ENCODE data around the gene TNF. TPM values are rescaled to one million over a fixed set of nuclear protein-coding genes. Genes with fewer than 3 reads are reported as not detected.

Gene TNF
- total and polyA plus RNA-seq, 2 of the 13 experiments (the other 11 are each of a cell fraction or from before 2014, with no cell fraction given), result not detected

DNA sequence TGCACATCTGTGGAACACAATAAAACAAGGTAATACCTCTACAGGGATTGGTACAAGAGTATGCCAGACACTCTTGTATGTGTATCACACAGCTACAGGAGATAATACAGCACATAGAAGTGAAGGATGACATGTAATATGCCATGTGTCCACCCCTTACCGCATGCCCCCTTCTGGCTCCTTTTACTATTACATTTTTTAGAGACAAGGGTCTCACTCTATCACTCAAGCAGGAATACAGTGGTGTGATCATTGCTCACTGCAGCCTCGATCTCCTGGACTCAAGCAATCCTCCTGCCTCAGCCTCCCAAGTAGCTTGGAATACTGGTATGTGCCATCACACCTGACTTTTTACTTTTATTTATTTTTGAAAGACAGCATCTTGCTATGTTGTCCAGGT lies 21.6 kb downstream of the TNF start:
- no peaks in the 10 kb centered on the region for H4K20me1 ChIP-seq (ENCODE audit: insufficient read depth, low read length)
- H3K4me3 ChIP-seq (replicated peaks in 1 of 3; ENCODE audit: insufficient read depth in 1 of 3, low read depth in 2 of 3, low read length in 3 of 3), result no peak overlapping the region
- no peak overlapping the region for H3K9ac ChIP-seq (ENCODE audit: insufficient read depth, low read depth, low read length)
- H3K79me2 ChIP-seq (ENCODE audit: insufficient read depth, low read length), result no peaks in the 10 kb centered on the region
- H2AFZ ChIP-seq (ENCODE audit: low read length), result no peak overlapping the region
- H3K36me3 ChIP-seq (replicated peaks in 1 of 2; ENCODE audit: control insufficient read depth in 1 of 2, insufficient read depth in 2 of 2, low read length in 2 of 2), result no peaks in the 10 kb centered on the region
- H3K27ac ChIP-seq (ENCODE audit: extremely low read length, insufficient read depth, low read length), result no peak overlapping the region
- H3K4me2 ChIP-seq (ENCODE audit: low read depth, low read length), result no peak overlapping the region
- in situ Hi-C loops (cut with HindIII; ENCODE audit: extremely low pct_ligation_motif_present, low pct_unique_long_range_greater_than_20kb), result loop anchor here (5.0 kb wide), 1 partner anchor 50 kb away; the partner anchor contains the start of genes ATP6V1G2 and NFKBIL1
- DNase-seq (ENCODE audit: low spot score) (peak; percentile 61), ATAC-seq (peak; percentile 68), FAIRE-seq (peak; percentile 43)
- ChIA-PET POLR2A (interaction anchor here (1.9 to 3.4 kb wide), 3 partner anchors 50 to 59 kb away, joined by 17 to 36 read pairs (median 30); partner anchors contain the start of genes APOM, ATP6V1G2, DDX39B and NFKBIL1), CTCF (ENCODE audit: low intra/inter-chr PET ratio, low total read pairs) (interaction anchor here (0.6 to 3.2 kb wide), 6 partner anchors 16 to 103 kb away, joined by 3 to 84 read pairs (median 4); partner anchors contain the start of genes ATP6V1G2, DDX39B, LTB and NFKBIL1)
- no peaks in the 10 kb centered on the region for H3K9me3 ChIP-seq (ENCODE audit: low read length)
- WGBS (ENCODE audit: low lambda C conversion rate), result 0% methylated on average over 2 of the region's 2 CpGs
- peaks cover 19% of the 10 kb centered on the region for H3K4me1 ChIP-seq (ENCODE audit: insufficient read depth, low read length)
- peaks cover 0 to 3% of the 10 kb centered on the region in 2 experiments; a peak in 1 of 5 replicates for H3K27me3 ChIP-seq (ENCODE audit: control insufficient read depth in 1 of 2, insufficient read depth in 2 of 2, low read length in 2 of 2)
- intact Hi-C loops (cut with micrococcal nuclease; ENCODE audit: unreplicated experiment), result loop anchor here (1.0 kb wide), 1 partner anchor 46 kb away; no protein-coding TSS in a partner anchor
- no TSS peak for BruUV-seq (replicated peaks)
- TF ChIP-seq TGIF2 (CRISPR knock-in tag; IDR thresholded peaks at IDR 0.05) (no peak), GABPA (IDR thresholded peaks at IDR 0.05; ENCODE audit: low read depth, low read length) (no peak), GABPA (CRISPR knock-in tag; IDR thresholded peaks at IDR 0.05; ENCODE audit: low read depth) (peak; percentile 20; the same call in 1 of the 2 replicates), JDP2 (CRISPR knock-in tag; IDR thresholded peaks at IDR 0.05; ENCODE audit: borderline replicate concordance) (no peak), MXD4 (CRISPR knock-in tag; IDR thresholded peaks at IDR 0.05) (no peak), REL (CRISPR knock-in tag; conservative IDR thresholded peaks at IDR 0.05) (no peak), ZNF343 (CRISPR knock-in tag; IDR thresholded peaks at IDR 0.05) (no peak), GABPB1 (CRISPR knock-in tag; IDR thresholded peaks at IDR 0.05) (no peak), HNRNPL (IDR thresholded peaks at IDR 0.05; ENCODE audit: low read depth, low read length) (no peak), AKAP8 (CRISPR knock-in tag; IDR thresholded peaks at IDR 0.05) (no peak)
- TF ChIP-seq, protein P1, sequence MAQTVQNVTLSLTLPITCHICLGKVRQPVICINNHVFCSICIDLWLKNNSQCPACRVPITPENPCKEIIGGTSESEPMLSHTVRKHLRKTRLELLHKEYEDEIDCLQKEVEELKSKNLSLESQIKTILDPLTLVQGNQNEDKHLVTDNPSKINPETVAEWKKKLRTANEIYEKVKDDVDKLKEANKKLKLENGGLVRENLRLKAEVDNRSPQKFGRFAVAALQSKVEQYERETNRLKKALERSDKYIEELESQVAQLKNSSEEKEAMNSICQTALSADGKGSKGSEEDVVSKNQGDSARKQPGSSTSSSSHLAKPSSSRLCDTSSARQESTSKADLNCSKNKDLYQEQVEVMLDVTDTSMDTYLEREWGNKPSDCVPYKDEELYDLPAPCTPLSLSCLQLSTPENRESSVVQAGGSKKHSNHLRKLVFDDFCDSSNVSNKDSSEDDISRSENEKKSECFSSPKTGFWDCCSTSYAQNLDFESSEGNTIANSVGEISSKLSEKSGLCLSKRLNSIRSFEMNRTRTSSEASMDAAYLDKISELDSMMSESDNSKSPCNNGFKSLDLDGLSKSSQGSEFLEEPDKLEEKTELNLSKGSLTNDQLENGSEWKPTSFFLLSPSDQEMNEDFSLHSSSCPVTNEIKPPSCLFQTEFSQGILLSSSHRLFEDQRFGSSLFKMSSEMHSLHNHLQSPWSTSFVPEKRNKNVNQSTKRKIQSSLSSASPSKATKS (CRISPR knock-in tag; IDR thresholded peaks at IDR 0.05), result no peak
- TF ChIP-seq, protein P2, sequence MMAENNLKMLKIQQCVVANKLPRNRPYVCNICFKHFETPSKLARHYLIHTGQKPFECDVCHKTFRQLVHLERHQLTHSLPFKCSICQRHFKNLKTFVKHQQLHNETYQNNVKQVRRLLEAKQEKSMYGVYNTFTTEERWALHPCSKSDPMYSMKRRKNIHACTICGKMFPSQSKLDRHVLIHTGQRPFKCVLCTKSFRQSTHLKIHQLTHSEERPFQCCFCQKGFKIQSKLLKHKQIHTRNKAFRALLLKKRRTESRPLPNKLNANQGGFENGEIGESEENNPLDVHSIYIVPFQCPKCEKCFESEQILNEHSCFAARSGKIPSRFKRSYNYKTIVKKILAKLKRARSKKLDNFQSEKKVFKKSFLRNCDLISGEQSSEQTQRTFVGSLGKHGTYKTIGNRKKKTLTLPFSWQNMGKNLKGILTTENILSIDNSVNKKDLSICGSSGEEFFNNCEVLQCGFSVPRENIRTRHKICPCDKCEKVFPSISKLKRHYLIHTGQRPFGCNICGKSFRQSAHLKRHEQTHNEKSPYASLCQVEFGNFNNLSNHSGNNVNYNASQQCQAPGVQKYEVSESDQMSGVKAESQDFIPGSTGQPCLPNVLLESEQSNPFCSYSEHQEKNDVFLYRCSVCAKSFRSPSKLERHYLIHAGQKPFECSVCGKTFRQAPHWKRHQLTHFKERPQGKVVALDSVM (CRISPR knock-in tag; IDR thresholded peaks at IDR 0.05), result peak; percentile 83
- TF ChIP-seq, protein P3, sequence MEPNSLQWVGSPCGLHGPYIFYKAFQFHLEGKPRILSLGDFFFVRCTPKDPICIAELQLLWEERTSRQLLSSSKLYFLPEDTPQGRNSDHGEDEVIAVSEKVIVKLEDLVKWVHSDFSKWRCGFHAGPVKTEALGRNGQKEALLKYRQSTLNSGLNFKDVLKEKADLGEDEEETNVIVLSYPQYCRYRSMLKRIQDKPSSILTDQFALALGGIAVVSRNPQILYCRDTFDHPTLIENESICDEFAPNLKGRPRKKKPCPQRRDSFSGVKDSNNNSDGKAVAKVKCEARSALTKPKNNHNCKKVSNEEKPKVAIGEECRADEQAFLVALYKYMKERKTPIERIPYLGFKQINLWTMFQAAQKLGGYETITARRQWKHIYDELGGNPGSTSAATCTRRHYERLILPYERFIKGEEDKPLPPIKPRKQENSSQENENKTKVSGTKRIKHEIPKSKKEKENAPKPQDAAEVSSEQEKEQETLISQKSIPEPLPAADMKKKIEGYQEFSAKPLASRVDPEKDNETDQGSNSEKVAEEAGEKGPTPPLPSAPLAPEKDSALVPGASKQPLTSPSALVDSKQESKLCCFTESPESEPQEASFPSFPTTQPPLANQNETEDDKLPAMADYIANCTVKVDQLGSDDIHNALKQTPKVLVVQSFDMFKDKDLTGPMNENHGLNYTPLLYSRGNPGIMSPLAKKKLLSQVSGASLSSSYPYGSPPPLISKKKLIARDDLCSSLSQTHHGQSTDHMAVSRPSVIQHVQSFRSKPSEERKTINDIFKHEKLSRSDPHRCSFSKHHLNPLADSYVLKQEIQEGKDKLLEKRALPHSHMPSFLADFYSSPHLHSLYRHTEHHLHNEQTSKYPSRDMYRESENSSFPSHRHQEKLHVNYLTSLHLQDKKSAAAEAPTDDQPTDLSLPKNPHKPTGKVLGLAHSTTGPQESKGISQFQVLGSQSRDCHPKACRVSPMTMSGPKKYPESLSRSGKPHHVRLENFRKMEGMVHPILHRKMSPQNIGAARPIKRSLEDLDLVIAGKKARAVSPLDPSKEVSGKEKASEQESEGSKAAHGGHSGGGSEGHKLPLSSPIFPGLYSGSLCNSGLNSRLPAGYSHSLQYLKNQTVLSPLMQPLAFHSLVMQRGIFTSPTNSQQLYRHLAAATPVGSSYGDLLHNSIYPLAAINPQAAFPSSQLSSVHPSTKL (CRISPR knock-in tag; IDR thresholded peaks at IDR 0.05), result 0 out of 2 replicates have a peak, but pooled peaks have one; percentile 12
- TF ChIP-seq, protein P4, sequence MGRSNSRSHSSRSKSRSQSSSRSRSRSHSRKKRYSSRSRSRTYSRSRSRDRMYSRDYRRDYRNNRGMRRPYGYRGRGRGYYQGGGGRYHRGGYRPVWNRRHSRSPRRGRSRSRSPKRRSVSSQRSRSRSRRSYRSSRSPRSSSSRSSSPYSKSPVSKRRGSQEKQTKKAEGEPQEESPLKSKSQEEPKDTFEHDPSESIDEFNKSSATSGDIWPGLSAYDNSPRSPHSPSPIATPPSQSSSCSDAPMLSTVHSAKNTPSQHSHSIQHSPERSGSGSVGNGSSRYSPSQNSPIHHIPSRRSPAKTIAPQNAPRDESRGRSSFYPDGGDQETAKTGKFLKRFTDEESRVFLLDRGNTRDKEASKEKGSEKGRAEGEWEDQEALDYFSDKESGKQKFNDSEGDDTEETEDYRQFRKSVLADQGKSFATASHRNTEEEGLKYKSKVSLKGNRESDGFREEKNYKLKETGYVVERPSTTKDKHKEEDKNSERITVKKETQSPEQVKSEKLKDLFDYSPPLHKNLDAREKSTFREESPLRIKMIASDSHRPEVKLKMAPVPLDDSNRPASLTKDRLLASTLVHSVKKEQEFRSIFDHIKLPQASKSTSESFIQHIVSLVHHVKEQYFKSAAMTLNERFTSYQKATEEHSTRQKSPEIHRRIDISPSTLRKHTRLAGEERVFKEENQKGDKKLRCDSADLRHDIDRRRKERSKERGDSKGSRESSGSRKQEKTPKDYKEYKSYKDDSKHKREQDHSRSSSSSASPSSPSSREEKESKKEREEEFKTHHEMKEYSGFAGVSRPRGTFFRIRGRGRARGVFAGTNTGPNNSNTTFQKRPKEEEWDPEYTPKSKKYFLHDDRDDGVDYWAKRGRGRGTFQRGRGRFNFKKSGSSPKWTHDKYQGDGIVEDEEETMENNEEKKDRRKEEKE (IDR thresholded peaks at IDR 0.05), result no peak
